ENCODE measurements around the gene PTPRR.

DNA sequence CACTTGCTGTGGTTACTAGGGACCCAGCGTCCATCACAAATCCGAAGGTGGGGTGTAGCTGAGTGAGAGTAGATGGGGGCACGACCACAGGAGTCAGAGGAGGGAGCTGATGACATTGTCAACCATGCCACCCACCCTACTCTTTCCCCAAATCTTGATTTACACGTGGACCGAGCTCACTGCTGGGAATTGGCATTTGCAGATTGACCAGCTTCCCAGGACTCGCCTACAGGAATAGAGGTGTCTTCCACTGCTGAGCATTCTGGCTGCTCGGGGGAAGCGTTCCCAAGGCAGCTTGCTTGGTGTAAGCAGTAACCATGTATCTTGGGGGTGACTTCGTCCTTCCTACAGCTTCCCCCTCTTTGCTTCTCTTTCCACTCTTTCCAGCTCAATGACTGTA is 353 bp upstream of the PTPRR start:
- TF ChIP-seq, protein P1, sequence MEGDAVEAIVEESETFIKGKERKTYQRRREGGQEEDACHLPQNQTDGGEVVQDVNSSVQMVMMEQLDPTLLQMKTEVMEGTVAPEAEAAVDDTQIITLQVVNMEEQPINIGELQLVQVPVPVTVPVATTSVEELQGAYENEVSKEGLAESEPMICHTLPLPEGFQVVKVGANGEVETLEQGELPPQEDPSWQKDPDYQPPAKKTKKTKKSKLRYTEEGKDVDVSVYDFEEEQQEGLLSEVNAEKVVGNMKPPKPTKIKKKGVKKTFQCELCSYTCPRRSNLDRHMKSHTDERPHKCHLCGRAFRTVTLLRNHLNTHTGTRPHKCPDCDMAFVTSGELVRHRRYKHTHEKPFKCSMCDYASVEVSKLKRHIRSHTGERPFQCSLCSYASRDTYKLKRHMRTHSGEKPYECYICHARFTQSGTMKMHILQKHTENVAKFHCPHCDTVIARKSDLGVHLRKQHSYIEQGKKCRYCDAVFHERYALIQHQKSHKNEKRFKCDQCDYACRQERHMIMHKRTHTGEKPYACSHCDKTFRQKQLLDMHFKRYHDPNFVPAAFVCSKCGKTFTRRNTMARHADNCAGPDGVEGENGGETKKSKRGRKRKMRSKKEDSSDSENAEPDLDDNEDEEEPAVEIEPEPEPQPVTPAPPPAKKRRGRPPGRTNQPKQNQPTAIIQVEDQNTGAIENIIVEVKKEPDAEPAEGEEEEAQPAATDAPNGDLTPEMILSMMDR (IDR thresholded peaks at IDR 0.05) = no peak
- no peak for TF ChIP-seq POLR2A (IDR thresholded peaks at IDR 0.05)

All from adrenal gland (tissue), 5 donors.